Esophagus muscularis mucosa (tissue), 4 donors: ENCODE measurements around the gene PEAR1.

Source experiments
- EP300 ChIP-seq: sonication (generic); formaldehyde crosslinking; IDR thresholded peaks from one replicate; pipeline ENCODE4 v1.6.1; 2017; ENCODE audit warnings: antibody characterized with exemption
- POLR2A ChIP-seq: fragments of 450-650 bp; IDR thresholded peaks from one replicate; pipeline ENCODE4 v1.6.1; 2017; ENCODE audit warnings: antibody characterized with exemption, moderate library complexity, mild to moderate bottlenecking, low read depth
- POLR2AphosphoS5 ChIP-seq, 2 donors: sonication (generic); formaldehyde crosslinking; IDR thresholded peaks; one replicate each; pipeline ENCODE4 v1.6.1; 2017; ENCODE audit warnings: antibody characterized with exemption in 2 of 2
- TF ChIP-seq, protein P1 (sequence below), 3 experiments: fragments of 200-600 bp in 2 of 3; fragments of 450-650 bp in 1 of 3; sonication (generic) in 2 of 3; IDR thresholded peaks; one replicate each; pipeline ENCODE4 v1.5.1; 2017 to 2019; ENCODE audit warnings: antibody characterized with exemption in 3 of 3, mild to moderate bottlenecking in 2 of 3, moderate library complexity in 1 of 3

- TF ChIP-seq POLR2AphosphoS5 (IDR thresholded peaks at IDR 0.05) = no peak
- TF ChIP-seq, protein P1, sequence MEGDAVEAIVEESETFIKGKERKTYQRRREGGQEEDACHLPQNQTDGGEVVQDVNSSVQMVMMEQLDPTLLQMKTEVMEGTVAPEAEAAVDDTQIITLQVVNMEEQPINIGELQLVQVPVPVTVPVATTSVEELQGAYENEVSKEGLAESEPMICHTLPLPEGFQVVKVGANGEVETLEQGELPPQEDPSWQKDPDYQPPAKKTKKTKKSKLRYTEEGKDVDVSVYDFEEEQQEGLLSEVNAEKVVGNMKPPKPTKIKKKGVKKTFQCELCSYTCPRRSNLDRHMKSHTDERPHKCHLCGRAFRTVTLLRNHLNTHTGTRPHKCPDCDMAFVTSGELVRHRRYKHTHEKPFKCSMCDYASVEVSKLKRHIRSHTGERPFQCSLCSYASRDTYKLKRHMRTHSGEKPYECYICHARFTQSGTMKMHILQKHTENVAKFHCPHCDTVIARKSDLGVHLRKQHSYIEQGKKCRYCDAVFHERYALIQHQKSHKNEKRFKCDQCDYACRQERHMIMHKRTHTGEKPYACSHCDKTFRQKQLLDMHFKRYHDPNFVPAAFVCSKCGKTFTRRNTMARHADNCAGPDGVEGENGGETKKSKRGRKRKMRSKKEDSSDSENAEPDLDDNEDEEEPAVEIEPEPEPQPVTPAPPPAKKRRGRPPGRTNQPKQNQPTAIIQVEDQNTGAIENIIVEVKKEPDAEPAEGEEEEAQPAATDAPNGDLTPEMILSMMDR (IDR thresholded peaks at IDR 0.05) = no peak
- no peak for TF ChIP-seq POLR2A
- no peak for TF ChIP-seq EP300
Measured at GRCh38 chr1:156884560-156885184, 8.8 kb upstream of the PEAR1 start.
